Measurements from ENCODE around the gene ATP5PB. TPM values are rescaled to one million over a fixed set of nuclear protein-coding genes. Genes with fewer than 3 reads are reported as not detected.

Gene ATP5PB
- total RNA-seq, 5 donors from 2014 or later (not counting 1 experiment from before 2014, with no cell fraction given), result 88.1 to 129 (median 118) TPM

DNA sequence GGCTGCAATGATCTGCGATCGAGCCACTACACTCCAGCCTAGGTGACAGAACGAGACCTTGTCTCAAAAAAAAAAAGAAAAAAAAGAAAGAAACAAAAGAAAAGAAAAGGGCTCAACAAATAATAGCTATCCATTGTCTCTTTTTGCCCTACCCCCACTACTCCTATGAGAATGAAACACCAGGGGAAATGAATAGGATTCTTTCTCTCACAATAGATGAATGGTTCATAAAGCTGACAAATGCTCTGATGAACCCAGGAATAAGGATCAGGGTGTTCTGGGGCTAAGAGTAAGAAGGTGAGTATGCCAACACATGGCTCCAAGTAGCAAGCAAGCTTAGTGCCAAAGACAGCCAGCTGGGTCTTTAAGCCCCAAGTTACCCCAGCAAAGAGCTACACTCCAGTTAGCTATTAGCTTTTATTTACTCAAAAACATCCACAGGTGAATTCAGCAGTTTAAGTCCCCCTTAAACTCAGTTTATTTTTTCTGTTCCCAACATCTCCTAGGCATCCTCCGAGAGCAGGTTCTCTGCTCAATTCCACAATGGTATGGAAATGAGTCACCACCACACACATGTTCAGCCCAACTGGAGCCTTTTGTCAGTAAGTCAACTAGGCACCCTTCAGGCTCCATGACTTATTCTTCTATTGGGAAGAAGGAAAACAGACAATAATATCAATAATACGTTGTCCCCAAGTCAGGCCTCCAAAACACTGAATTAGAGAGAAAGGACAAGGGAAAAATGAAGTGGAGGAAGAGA is 49.9 kb downstream of the ATP5PB start:
- H3K27me3 Mint-ChIP-seq, result no peaks in the 10 kb centered on the region
- Histone ChIP-seq H3K27ac (ENCODE audit: low read length) (no peak overlapping the region), H3K4me1 (ENCODE audit: control insufficient read depth in 1 of 2, extremely low read depth in 1 of 2, insufficient read depth in 2 of 2, low read length in 2 of 2) (peaks cover 15 to 17% of the 10 kb centered on the region in 2 experiments), H3K27me3 (replicated peaks in 1 of 2; ENCODE audit: control insufficient read depth in 2 of 2, extremely low read depth in 1 of 2, insufficient read depth in 2 of 2, low read length in 1 of 2) (no peaks in the 10 kb centered on the region), H3K36me3 (ENCODE audit: control insufficient read depth in 2 of 2, extremely low read depth in 1 of 2, insufficient read depth in 1 of 2, low read length in 1 of 2) (no peaks in the 10 kb centered on the region), H3K4me3 (ENCODE audit: control insufficient read depth in 1 of 2, extremely low read depth in 1 of 2, low read length in 1 of 2) (no peak overlapping the region), H3K9me3 (no peaks in the 10 kb centered on the region)
- H3K4me1 Mint-ChIP-seq, result peaks cover 31 to 42% (median 33%) of the 10 kb centered on the region in 3 donors
- ATAC-seq (replicated peaks in 1 of 4), result no peak
- ChIA-PET POLR2A (interaction anchor here in 1 of 2 donors (0.6 kb wide), 1 partner anchor 151 kb away, joined by 7 read pairs; no protein-coding TSS in a partner anchor), CTCF (interaction anchor here in 1 of 2 donors (0.6 to 5.5 kb wide), 2 partner anchors 8 to 9 kb away, joined by 4 to 42 read pairs; no protein-coding TSS in a partner anchor)
- peaks cover 0 to 15% (median 5%) of the 10 kb centered on the region in 3 donors for H3K9me3 Mint-ChIP-seq
- no peak overlapping the region for H3K27ac Mint-ChIP-seq
- 100% methylated on average over 1 of the region's 5 CpGs for WGBS (ENCODE audit: insufficient coverage)
- H3K36me3 Mint-ChIP-seq, result no peaks in the 10 kb centered on the region
- H3K4me3 Mint-ChIP-seq, result no peak overlapping the region
- no peak for DNase-seq

DNA sequence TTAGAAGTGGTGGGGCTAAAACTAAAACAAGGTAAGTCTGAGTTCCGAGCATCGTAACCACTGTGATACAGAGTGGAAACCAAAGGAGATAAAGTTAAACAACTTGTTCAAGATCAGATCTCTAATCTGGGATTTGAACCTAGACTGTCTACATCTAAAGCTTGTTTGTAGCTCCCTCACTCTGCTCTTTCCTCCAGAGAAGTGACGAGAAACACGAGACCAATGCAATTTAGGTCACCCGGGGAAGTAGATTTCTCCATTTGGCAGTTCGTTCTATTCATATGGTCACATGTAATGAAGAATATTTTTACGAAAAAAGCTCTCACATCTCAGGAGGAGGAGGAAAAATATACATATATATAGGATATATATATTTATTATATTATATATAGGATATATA is 52.4 kb downstream of the ATP5PB start:
- POLR2A ChIA-PET, result no interaction called here
- H3K4me3 ChIP-seq (ENCODE audit: control insufficient read depth in 1 of 2, extremely low read depth in 1 of 2, low read length in 1 of 2), result no peak overlapping the region
- no peaks in the 10 kb centered on the region for H3K36me3 ChIP-seq (ENCODE audit: control insufficient read depth in 2 of 2, extremely low read depth in 1 of 2, insufficient read depth in 1 of 2, low read length in 1 of 2)
- WGBS (ENCODE audit: insufficient coverage), result no CpG with 5 or more reads among the region's 7 CpGs
- no peak overlapping the region for H3K4me3 Mint-ChIP-seq
- H3K27me3 Mint-ChIP-seq, result no peaks in the 10 kb centered on the region
- no peaks in the 10 kb centered on the region for H3K27me3 ChIP-seq (replicated peaks in 1 of 2; ENCODE audit: control insufficient read depth in 2 of 2, extremely low read depth in 1 of 2, insufficient read depth in 2 of 2, low read length in 1 of 2)
- no peak overlapping the region for H3K27ac ChIP-seq (ENCODE audit: low read length)
- CTCF ChIA-PET, result interaction anchor here in 1 of 2 donors (0.6 kb wide), 1 partner anchor 25 kb away, joined by 4 read pairs; no protein-coding TSS in a partner anchor
- no peak overlapping the region for H3K27ac Mint-ChIP-seq
- H3K9me3 Mint-ChIP-seq, result peaks cover 0 to 2% (median 0%) of the 10 kb centered on the region in 3 donors
- DNase-seq, result no peak
- no peaks in the 10 kb centered on the region for H3K9me3 ChIP-seq
- ATAC-seq (replicated peaks in 1 of 4), result no peak
- peaks cover 39 to 40% of the 10 kb centered on the region in 2 experiments for H3K4me1 ChIP-seq (ENCODE audit: control insufficient read depth in 1 of 2, extremely low read depth in 1 of 2, insufficient read depth in 2 of 2, low read length in 2 of 2)
- no peaks in the 10 kb centered on the region for H3K36me3 Mint-ChIP-seq
- peaks cover 55 to 64% (median 57%) of the 10 kb centered on the region in 3 donors for H3K4me1 Mint-ChIP-seq

DNA sequence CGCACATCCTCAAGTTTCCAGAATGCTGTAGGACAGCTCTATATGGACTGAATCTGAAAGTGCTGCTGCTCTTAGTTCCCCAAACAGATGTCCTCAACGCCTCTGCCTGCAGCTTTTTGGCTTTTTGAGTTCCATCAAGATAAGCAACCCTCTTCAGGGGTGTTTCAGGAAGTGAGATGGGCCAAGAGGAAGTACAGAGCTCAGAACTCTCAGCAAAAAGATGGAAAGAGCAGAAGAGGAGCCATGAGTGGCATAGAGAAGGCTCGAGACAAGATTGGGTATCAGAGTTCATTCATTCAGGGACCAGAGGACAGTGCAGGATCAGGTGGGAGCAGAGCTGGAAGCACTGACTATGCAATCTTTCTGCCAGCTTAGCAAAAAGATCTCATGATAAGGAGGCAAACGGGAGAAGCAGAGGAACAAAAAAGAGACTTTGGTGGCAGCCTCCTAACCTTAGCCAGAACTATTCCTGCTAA is 54.4 kb downstream of the ATP5PB start, which contains the start of the genes ADORA3 and TMIGD3:
ADORA3 (minus strand) TSS at position 49 of the 476 bp plus-strand sequence. CDS start 279 bp downstream, outside the sequence.
TMIGD3 (minus strand) TSS at position 49 of the 476 bp plus-strand sequence. CDS start 279 bp downstream, outside the sequence.
- Mint-ChIP-seq H3K27ac (peak within 1 kb of the TSS; percentile 81 to 87), H3K36me3 (no peaks in the 10 kb centered on the region), H3K9me3 (no peaks in the 10 kb centered on the region), H3K27me3 (no peaks in the 10 kb centered on the region), H3K4me3 (peak within 1 kb of the TSS in 1 of 3 donors; percentile 63), H3K4me1 (peaks cover 58 to 67% (median 63%) of the 10 kb centered on the region in 3 donors)
- no peaks in the 10 kb centered on the region for H3K9me3 ChIP-seq
- no peak for ATAC-seq (replicated peaks in 1 of 4)
- H3K4me3 ChIP-seq (ENCODE audit: control insufficient read depth in 1 of 2, extremely low read depth in 1 of 2, low read length in 1 of 2), result no peak within 1 kb of the TSS
- DNase-seq, result peak in 1 of 35 experiments; percentile 31
- POLR2A ChIA-PET, result no interaction called here
- no peaks in the 10 kb centered on the region for H3K36me3 ChIP-seq (ENCODE audit: control insufficient read depth in 2 of 2, extremely low read depth in 1 of 2, insufficient read depth in 1 of 2, low read length in 1 of 2)
- no peaks in the 10 kb centered on the region for H3K27me3 ChIP-seq (replicated peaks in 1 of 2; ENCODE audit: control insufficient read depth in 2 of 2, extremely low read depth in 1 of 2, insufficient read depth in 2 of 2, low read length in 1 of 2)
- 31% methylated on average over 4 of the region's 4 CpGs for WGBS (ENCODE audit: insufficient coverage)
- H3K27ac ChIP-seq (ENCODE audit: low read length), result peak within 1 kb of the TSS; percentile 2
- H3K4me1 ChIP-seq (ENCODE audit: control insufficient read depth in 1 of 2, extremely low read depth in 1 of 2, insufficient read depth in 2 of 2, low read length in 2 of 2), result peaks cover 50 to 58% of the 10 kb centered on the region in 2 experiments
- CTCF ChIA-PET, result interaction anchor here (0.8 to 1.3 kb wide), 3 partner anchors 14 to 251 kb away, joined by 3 to 4 read pairs (median 3); no protein-coding TSS in a partner anchor

DNA sequence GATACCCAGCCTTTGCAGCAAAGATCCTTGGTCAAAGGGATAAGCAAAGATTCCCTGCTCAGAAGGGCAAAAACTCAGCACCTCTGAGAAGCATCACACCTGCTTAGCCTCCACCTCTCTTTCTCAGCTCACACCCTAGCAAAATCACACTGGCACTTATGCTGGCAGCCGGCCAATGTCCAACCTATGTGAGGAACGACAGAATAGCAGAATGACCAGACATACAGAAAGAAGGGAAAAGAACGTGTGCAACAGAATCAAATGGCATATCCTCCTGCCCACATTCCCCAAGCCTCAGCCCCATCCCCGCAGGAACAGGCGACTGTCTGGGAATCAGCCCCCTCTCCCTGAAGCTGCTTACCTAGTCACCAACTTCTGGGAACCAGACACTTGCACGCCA is 54.8 kb downstream of the ATP5PB start:
- H3K4me3 Mint-ChIP-seq, result peak overlapping the region in 1 of 3 donors; percentile 63
- Histone ChIP-seq H3K27me3 (replicated peaks in 1 of 2; ENCODE audit: control insufficient read depth in 2 of 2, extremely low read depth in 1 of 2, insufficient read depth in 2 of 2, low read length in 1 of 2) (no peaks in the 10 kb centered on the region), H3K4me1 (ENCODE audit: control insufficient read depth in 1 of 2, extremely low read depth in 1 of 2, insufficient read depth in 2 of 2, low read length in 2 of 2) (peaks cover 52 to 63% of the 10 kb centered on the region in 2 experiments), H3K9me3 (no peaks in the 10 kb centered on the region), H3K4me3 (ENCODE audit: control insufficient read depth in 1 of 2, extremely low read depth in 1 of 2, low read length in 1 of 2) (no peak overlapping the region), H3K36me3 (ENCODE audit: control insufficient read depth in 2 of 2, extremely low read depth in 1 of 2, insufficient read depth in 1 of 2, low read length in 1 of 2) (no peaks in the 10 kb centered on the region), H3K27ac (ENCODE audit: low read length) (no peak overlapping the region)
- H3K36me3 Mint-ChIP-seq, result no peaks in the 10 kb centered on the region
- no peak for ATAC-seq (replicated peaks in 1 of 4)
- POLR2A ChIA-PET, result no interaction called here
- 83% methylated on average over 4 of the region's 6 CpGs for WGBS (ENCODE audit: insufficient coverage)
- no peaks in the 10 kb centered on the region for H3K9me3 Mint-ChIP-seq
- no peaks in the 10 kb centered on the region for H3K27me3 Mint-ChIP-seq
- CTCF ChIA-PET, result interaction anchor here in 1 of 2 donors (1.0 to 1.3 kb wide), 2 partner anchors 13 to 251 kb away, joined by 3 to 4 read pairs; no protein-coding TSS in a partner anchor
- DNase-seq, result no peak
- peak overlapping the region; percentile 81 to 87 for H3K27ac Mint-ChIP-seq
- H3K4me1 Mint-ChIP-seq, result peaks cover 62 to 68% (median 66%) of the 10 kb centered on the region in 3 donors

DNA sequence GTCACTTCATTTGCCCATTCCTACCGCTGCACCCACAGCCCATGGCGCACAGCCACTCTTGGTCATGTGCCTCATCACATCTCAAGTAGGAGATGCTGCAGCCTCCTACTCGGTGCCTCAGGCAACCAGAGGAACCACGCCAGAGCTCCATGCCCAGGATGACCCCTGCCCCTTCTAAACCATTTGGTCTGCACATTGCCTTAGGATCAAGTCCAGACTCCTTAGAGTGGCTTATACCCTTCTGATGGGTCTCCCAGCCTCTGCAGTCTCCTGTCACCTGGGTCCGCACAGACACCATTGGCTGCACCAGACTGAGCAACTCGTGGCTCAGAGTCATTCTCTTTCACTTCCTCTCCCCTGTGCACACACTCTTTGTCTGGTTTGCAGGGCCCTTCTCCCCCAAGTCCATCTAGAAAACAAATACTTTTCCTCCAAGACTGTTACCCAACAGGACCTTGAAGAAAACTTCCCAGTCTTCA is 56.4 kb downstream of the ATP5PB start:
- peaks cover 55 to 74% of the 10 kb centered on the region in 2 experiments for H3K4me1 ChIP-seq (ENCODE audit: control insufficient read depth in 1 of 2, extremely low read depth in 1 of 2, insufficient read depth in 2 of 2, low read length in 2 of 2)
- H3K4me3 ChIP-seq (ENCODE audit: control insufficient read depth in 1 of 2, extremely low read depth in 1 of 2, low read length in 1 of 2), result no peak overlapping the region
- Mint-ChIP-seq H3K36me3 (no peaks in the 10 kb centered on the region), H3K27ac (peak overlapping the region; percentile 86 to 91), H3K4me1 (peaks cover 66 to 69% (median 68%) of the 10 kb centered on the region in 3 donors), H3K27me3 (no peaks in the 10 kb centered on the region), H3K4me3 (peak overlapping the region in 1 of 3 donors; percentile 52), H3K9me3 (no peaks in the 10 kb centered on the region)
- ATAC-seq (replicated peaks in 1 of 4) (no peak), DNase-seq (peak in 3 of 35 experiments; percentile 24 to 34 (median 29))
- no peaks in the 10 kb centered on the region for H3K27me3 ChIP-seq (replicated peaks in 1 of 2; ENCODE audit: control insufficient read depth in 2 of 2, extremely low read depth in 1 of 2, insufficient read depth in 2 of 2, low read length in 1 of 2)
- no peaks in the 10 kb centered on the region for H3K36me3 ChIP-seq (ENCODE audit: control insufficient read depth in 2 of 2, extremely low read depth in 1 of 2, insufficient read depth in 1 of 2, low read length in 1 of 2)
- WGBS (ENCODE audit: insufficient coverage), result 70% methylated on average over 6 of the region's 6 CpGs
- ChIA-PET POLR2A (no interaction called here), CTCF (interaction anchor here (0.5 to 3.6 kb wide), 2 partner anchors 8 to 1122 kb away, joined by 6 to 42 read pairs; no protein-coding TSS in a partner anchor)
- H3K27ac ChIP-seq (ENCODE audit: low read length), result peak overlapping the region; percentile 37
- no peaks in the 10 kb centered on the region for H3K9me3 ChIP-seq

DNA sequence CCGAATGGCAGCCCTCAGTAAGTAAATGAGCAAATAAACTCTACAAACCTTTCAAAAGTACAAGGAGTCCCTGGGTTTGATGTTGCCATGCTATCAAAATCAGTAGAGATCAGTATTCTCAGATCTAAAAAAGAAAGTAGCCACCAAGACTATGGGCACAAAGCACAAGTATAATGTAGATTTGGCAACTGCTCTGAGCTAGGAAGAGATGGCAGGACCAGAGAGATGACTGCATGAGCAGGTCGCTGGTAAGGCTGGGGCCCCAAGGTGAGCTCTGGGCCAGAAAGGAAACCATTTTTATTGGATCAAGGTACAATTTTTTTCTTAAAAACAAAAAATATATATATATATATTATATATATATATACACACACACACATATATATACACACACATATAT is 57.3 kb downstream of the ATP5PB start:
- no peak for ATAC-seq (replicated peaks in 1 of 4)
- DNase-seq, result no peak
- Mint-ChIP-seq H3K4me3 (peak overlapping the region in 1 of 3 donors; percentile 52), H3K27me3 (no peaks in the 10 kb centered on the region), H3K27ac (peak overlapping the region; percentile 86 to 91), H3K4me1 (peaks cover 57 to 63% (median 61%) of the 10 kb centered on the region in 3 donors), H3K9me3 (no peaks in the 10 kb centered on the region), H3K36me3 (no peaks in the 10 kb centered on the region)
- POLR2A ChIA-PET, result interaction anchor here in 1 of 2 donors (0.6 to 0.7 kb wide), 2 partner anchors 80 to 633 kb away, joined by 3 to 4 read pairs; partner anchors contain the start of gene CD53
- Histone ChIP-seq H3K27ac (ENCODE audit: low read length) (peak overlapping the region; percentile 37), H3K9me3 (no peaks in the 10 kb centered on the region), H3K4me1 (ENCODE audit: control insufficient read depth in 1 of 2, extremely low read depth in 1 of 2, insufficient read depth in 2 of 2, low read length in 2 of 2) (peaks cover 64 to 78% of the 10 kb centered on the region in 2 experiments), H3K4me3 (ENCODE audit: control insufficient read depth in 1 of 2, extremely low read depth in 1 of 2, low read length in 1 of 2) (no peak overlapping the region), H3K36me3 (ENCODE audit: control insufficient read depth in 2 of 2, extremely low read depth in 1 of 2, insufficient read depth in 1 of 2, low read length in 1 of 2) (no peaks in the 10 kb centered on the region), H3K27me3 (replicated peaks in 1 of 2; ENCODE audit: control insufficient read depth in 2 of 2, extremely low read depth in 1 of 2, insufficient read depth in 2 of 2, low read length in 1 of 2) (no peaks in the 10 kb centered on the region)
- WGBS (ENCODE audit: insufficient coverage), result 50% methylated on average over 1 of the region's 2 CpGs
- CTCF ChIA-PET, result interaction anchor here (0.5 to 3.6 kb wide), 19 partner anchors 9 to 971 kb away, joined by 3 to 42 read pairs (median 5); partner anchors contain the start of genes ATP5PB (in 1 of the 2) and WDR77 (in 1 of the 2)

Measured in T-cell (primary cell).